HG03159 (cell line): Measurements from ENCODE around the gene ZNF865.

Experiments used
- ATAC-seq: cut with Tn5 transposase; IDR thresholded peaks from one replicate; pipeline ENCODE4 v1.9.1; 2021; ENCODE audit warnings: mild to moderate bottlenecking, moderate library complexity; ENCODE audit not compliant: unreplicated experiment

Gene ZNF865

DNA sequence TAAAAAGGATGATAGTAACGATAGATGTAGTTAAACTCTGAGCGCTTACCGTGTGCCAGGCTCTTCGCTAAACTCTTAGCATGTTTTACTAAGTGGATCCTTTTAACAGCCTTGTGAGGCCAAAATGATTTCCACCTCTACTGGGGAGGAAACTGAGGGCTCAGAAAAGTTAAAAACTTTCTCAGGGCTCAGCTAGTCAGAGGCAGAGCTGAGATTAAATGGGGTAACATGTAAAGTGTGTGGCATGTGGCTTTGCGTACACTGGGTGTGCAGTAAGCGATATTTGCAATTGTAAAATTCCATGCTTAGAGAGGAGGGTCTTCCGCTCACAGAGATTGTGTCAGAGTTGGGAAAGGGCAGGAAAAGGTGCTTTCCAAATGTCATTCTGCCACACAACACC is 51.1 kb downstream of the ZNF865 start:
- no peak for ATAC-seq

DNA sequence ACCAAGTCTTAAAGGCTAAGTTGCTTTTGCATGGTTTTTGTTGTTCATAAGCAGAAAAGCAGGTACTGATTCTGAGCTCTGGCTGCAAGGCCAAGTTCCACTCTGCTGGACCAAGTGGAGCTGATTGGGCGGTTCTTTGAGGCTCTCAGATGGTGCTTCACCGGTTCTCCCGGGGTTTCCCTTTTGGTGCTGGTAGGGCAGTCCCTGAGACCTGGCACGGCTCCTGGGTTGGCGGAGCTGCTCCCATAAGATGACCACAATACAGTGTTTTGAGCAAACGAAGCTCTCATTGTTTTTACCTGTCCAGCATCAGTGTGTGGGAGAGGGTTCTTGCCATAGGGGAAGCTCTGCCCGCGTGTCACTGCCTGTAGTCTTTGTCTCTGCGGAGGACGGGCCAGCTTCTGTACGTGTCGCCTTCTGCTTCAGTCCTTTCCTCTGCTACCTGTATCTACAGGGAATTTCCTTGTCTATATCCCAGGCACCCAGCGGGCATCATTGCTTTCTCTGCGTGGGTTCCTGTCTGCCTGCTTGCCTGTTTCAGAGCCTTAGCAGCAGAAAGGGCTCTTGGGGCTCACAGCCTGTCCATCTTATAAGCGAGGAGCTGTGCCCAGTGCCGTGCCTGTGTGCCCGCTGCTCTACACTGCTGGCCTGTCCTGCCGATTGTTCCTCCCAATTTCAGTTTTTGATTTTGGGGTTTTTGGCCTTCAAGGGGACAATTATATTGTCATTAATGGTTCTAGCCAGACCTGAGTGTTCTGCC is 51.7 kb downstream of the ZNF865 start:
- ATAC-seq = no peak

DNA sequence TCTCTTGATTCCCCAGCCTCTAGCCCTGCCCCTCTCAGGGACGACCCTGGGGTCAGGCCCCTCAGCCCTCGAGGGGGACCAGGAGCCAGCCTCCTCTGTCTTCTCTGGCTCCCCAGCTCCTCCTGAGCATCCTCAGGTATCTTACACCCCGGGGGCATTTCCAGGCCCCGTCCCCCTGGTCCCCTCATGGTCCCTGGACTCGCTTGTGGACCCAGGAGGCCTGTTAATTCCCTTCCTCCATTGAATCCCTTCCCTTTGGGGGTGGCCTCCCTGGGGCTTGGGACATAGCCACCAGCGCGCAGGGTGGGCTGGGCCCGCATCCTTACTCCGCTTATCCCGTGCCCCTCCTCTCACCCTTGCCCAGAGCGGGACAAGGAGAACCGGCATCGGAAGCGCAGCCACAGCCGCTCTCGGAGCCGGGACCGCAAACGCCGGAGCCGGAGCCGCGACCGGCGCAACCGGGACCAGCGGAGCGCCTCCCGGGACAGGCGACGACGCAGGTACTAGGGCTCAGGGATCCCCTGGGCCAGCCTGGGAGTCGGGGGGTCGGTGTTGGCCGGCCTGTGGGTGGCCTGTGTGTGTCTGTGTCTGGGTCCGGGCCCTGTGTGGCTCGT is 53.5 kb downstream of the ZNF865 start:
- ATAC-seq = no peak

DNA sequence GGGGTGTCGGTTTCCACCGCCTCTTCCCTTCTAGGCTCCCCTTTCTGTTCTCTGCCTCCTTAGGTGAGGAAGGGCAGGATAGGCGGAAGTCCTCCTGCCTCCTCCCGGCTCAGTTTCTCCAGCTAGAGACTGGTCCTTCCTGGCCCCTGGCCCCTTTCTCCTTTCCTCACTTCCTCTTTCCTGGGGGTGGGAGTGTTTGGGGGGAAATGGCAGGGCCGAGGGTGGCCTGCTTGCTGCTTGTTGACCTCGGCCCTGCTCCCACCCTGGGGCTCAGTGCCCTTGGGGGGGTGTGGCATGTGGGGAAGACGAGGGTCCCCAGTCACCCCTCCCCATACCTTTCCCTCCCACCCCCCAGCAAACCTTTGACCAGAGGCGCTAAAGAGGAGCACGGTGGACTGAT is 54.4 kb downstream of the ZNF865 start:
- ATAC-seq = no peak

DNA sequence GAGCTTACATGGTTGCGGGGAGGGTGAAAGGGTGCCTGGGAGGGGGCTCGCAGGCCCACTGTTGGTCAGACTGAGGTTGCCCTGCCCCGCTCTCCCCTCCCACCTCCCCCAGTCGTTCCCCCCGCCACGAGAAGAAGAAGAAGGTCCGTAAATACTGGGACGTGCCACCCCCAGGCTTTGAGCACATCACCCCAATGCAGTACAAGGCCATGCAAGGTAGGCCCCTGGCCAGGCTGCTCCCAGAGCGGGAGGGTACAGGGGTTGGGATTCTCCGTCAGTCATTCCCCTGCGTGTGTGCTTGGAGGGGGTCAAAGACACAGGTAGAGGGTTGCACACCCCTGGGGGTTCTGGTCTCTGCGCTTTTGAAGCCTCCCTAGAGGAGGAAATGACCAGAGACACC is 55.0 kb downstream of the ZNF865 start:
- no peak for ATAC-seq

DNA sequence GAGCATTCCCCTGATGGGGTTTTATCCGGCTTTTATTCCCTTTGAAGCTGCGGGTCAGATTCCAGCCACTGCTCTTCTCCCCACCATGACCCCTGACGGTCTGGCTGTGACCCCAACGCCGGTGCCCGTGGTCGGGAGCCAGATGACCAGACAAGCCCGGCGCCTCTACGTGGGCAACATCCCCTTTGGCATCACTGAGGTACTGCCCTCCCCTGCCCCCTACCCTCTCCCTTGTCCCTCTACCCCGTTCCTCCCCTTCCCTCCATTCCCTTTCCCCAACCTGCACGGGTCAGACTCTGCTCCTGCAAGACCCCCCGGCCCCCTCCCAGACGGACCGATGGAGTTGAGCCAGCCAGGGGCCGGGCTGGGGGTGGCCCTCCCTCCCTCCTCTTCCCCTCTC is 55.5 kb downstream of the ZNF865 start:
- no peak for ATAC-seq

DNA sequence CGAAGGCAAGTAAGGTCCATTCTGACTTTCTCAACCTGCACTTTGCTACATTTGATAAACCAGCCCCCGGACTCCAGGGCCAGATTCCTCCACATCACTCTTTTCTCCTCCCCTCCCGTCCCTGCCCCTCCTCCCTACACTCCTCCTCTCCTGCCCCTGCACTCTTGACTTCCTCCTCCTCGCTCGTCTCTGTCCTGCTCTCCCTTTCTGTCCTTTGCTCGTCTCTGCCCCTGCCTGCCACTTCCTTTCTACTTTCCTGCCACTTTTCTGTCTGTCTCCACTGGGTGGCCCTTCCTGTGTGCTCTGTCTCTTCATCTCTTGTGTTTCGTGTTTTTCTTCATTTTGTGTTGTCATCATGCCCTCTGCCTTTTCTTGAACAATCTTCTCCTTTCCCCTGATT is 56.4 kb downstream of the ZNF865 start:
- ATAC-seq = no peak

DNA sequence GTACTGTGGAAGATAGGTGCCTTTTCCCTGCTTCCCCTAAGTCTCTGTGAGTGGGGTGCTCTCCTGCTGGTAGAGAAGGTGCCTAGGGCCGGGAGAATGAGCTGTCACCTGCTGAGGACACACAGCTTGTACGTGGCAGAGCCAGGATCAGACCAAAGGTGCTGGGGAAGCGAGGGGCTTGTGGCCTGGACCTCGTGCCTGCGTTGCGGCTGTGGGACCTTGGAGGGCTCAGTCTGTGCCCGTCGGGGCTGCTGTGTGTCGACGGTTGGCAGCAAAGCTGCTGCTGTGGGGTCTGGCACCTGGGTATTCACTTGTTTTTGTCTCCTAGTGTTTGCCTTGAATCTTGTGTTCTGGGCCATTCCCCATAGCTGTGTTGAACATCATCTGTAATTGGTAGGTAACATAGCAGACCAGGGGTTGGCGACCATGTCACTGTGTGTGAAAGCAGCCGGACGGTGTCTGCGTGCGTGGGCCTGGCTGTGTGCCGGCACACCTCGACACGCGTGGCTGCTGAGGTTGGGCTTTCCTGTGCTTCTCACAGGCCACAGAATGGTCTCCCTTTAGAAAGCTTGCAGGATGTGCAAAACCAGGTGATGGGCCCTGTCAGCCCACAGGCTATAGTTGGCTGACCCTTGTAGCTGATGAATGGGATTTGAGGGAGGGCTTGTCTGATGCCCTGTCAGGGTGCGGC is 58.5 kb downstream of the ZNF865 start:
- no peak for ATAC-seq

DNA sequence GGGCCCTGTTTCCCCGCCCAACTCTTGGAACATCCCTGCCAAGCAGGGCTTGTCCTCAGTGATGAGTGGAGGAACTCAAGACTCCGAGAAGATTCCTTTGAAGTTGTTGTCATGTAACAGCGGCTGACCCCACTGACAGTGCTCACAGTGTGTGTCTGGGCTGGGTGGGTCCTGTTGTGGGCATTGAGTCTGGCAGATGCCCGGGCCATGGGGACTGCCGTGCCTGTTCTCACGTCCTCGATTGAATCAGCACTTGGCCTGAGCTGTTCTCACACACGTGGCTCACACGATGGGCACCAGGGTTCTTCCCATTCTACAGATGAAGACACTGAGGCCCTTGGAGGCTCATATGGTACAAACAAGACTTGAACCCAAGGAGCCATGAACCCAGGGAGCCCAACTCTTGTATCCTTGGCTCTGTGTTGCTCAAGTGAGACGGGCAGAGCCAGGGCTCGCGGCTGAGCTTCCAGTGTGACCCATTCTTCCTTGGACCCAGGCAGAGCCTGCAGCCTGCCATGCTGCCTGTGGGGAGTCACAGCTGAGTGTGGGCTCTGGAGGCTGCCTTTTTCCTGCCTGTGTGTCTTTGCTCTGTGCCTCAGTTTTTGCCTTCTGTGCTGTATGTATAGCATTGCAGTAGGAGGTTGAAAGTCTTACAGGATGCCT is 61.0 kb downstream of the ZNF865 start:
- ATAC-seq = no peak
